ENCODE measurements around the gene PPM1E. TPM values are rescaled to one million over a fixed set of nuclear protein-coding genes. Genes with fewer than 3 reads are reported as not detected.

Gene PPM1E
- total RNA-seq, 2 experiments from 2014 or later: not detected

DNA sequence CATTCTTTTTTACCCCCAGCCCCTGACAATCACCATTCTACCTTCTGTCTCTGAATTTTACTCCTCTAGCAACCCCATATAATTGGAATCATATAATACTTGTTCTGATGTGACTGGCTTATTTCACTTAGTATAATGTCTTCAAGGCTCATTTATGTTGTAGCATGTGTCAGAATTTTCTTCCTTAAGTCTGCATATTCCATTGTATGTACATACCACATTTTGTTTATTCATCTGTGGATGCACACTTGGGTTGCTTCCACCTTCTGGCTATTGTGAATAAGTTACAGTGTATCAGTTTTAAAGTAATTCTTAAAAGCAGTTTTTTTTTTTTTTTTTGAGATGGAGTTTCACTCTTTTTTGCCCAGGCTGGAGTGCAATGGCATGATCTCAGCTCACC, 24.7 kb upstream of the PPM1E start:
- Mint-ChIP-seq H3K4me1 (ENCODE audit: low read depth) (no peaks in the 10 kb centered on the region), H3K36me3 (ENCODE audit: low read depth) (peaks cover 31% of the 10 kb centered on the region), H3K27me3 (no peaks in the 10 kb centered on the region), H3K27ac (no peak overlapping the region), H3K4me3 (no peak overlapping the region), H3K9me3 (no peaks in the 10 kb centered on the region)
- TF ChIP-seq, protein P1, sequence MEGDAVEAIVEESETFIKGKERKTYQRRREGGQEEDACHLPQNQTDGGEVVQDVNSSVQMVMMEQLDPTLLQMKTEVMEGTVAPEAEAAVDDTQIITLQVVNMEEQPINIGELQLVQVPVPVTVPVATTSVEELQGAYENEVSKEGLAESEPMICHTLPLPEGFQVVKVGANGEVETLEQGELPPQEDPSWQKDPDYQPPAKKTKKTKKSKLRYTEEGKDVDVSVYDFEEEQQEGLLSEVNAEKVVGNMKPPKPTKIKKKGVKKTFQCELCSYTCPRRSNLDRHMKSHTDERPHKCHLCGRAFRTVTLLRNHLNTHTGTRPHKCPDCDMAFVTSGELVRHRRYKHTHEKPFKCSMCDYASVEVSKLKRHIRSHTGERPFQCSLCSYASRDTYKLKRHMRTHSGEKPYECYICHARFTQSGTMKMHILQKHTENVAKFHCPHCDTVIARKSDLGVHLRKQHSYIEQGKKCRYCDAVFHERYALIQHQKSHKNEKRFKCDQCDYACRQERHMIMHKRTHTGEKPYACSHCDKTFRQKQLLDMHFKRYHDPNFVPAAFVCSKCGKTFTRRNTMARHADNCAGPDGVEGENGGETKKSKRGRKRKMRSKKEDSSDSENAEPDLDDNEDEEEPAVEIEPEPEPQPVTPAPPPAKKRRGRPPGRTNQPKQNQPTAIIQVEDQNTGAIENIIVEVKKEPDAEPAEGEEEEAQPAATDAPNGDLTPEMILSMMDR (IDR thresholded peaks at IDR 0.05): no peak
- no peaks in the 10 kb centered on the region for H3K27me3 ChIP-seq (ENCODE audit: control insufficient read depth in 1 of 2, insufficient read depth in 2 of 2, low read length in 2 of 2)
- intact Hi-C loops (cut with DNase I, micrococcal nuclease): no loop called here
- H3K4me3 ChIP-seq (ENCODE audit: low read length): no peak overlapping the region
- CTCF ChIA-PET: no interaction called here
- POLR2A ChIA-PET: no interaction called here
- no peaks in the 10 kb centered on the region for H3K4me1 ChIP-seq (ENCODE audit: insufficient read depth, low read length)
- no peaks in the 10 kb centered on the region for H3K9me3 ChIP-seq (ENCODE audit: control insufficient read depth in 1 of 2, insufficient read depth in 1 of 2, low read length in 2 of 2)
- H3K36me3 ChIP-seq (ENCODE audit: insufficient read depth, low read length): no peaks in the 10 kb centered on the region
- DNase-seq: no peak
- no peak overlapping the region for H3K27ac ChIP-seq (ENCODE audit: low read depth in 1 of 2, low read length in 2 of 2)
- no peak for ATAC-seq (ENCODE audit: poor library complexity)

DNA sequence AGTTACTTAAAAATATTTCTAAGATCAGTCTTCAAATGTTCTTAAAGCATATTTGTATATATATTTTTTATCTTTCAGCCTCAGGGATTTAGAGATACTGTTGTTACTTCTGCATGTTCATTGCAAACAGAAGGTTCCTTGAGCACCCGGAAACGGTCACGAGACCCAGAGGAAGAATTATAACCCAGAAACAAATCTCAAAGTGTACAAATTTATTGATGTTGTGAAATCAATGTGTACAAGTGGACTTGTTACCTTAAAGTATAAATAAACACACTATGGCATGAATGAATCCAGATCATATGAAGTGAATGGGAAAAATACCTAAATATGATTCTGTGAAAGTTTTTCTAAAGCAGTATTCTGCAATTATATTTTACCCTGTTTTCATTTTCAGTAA, 21.6 kb upstream of the PPM1E start:
- H3K27ac Mint-ChIP-seq: no peak overlapping the region
- no peak overlapping the region for H3K4me3 ChIP-seq (ENCODE audit: low read length)
- H3K27me3 Mint-ChIP-seq: no peaks in the 10 kb centered on the region
- H3K36me3 ChIP-seq (ENCODE audit: insufficient read depth, low read length): no peaks in the 10 kb centered on the region
- TF ChIP-seq, protein P1 (IDR thresholded peaks at IDR 0.05): no peak
- ATAC-seq (ENCODE audit: poor library complexity) (no peak), DNase-seq (no peak)
- CTCF ChIA-PET: no interaction called here
- no peaks in the 10 kb centered on the region for H3K27me3 ChIP-seq (ENCODE audit: control insufficient read depth in 1 of 2, insufficient read depth in 2 of 2, low read length in 2 of 2)
- no peaks in the 10 kb centered on the region for H3K4me1 ChIP-seq (ENCODE audit: insufficient read depth, low read length)
- no peaks in the 10 kb centered on the region for H3K9me3 Mint-ChIP-seq
- H3K27ac ChIP-seq (ENCODE audit: low read depth in 1 of 2, low read length in 2 of 2): no peak overlapping the region
- H3K9me3 ChIP-seq (ENCODE audit: control insufficient read depth in 1 of 2, insufficient read depth in 1 of 2, low read length in 2 of 2): no peaks in the 10 kb centered on the region
- H3K4me1 Mint-ChIP-seq (ENCODE audit: low read depth): no peaks in the 10 kb centered on the region
- intact Hi-C loops (cut with DNase I, micrococcal nuclease): no loop called here
- H3K4me3 Mint-ChIP-seq: no peak overlapping the region
- H3K36me3 Mint-ChIP-seq (ENCODE audit: low read depth): peaks cover 20% of the 10 kb centered on the region
- POLR2A ChIA-PET: no interaction called here

DNA sequence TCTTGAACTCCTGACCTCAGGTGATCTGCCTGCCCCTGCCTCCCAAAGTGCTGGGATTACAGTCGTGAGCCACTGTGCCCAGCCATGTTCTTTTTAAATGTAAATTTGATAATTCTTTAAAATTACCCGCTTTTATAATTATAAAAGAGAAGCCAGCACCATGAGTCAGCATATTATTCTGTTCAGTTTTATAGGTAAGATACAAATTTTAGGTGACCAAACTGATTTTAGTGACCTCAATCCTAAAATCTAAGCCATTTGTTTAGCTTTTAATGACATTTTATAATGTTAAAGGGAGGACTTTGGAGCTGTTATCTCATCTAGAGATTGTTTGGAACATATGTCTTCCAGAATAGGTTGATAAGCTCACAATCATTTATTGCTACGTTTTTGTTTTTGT, 20.8 kb upstream of the PPM1E start:
- Histone ChIP-seq H3K4me1 (ENCODE audit: insufficient read depth, low read length) (no peaks in the 10 kb centered on the region), H3K36me3 (ENCODE audit: insufficient read depth, low read length) (no peaks in the 10 kb centered on the region), H3K4me3 (ENCODE audit: low read length) (no peak overlapping the region), H3K27ac (ENCODE audit: low read depth in 1 of 2, low read length in 2 of 2) (no peak overlapping the region), H3K9me3 (ENCODE audit: control insufficient read depth in 1 of 2, insufficient read depth in 1 of 2, low read length in 2 of 2) (no peaks in the 10 kb centered on the region), H3K27me3 (ENCODE audit: control insufficient read depth in 1 of 2, insufficient read depth in 2 of 2, low read length in 2 of 2) (no peaks in the 10 kb centered on the region)
- H3K4me3 Mint-ChIP-seq: no peak overlapping the region
- DNase-seq (no peak), ATAC-seq (ENCODE audit: poor library complexity) (no peak)
- H3K36me3 Mint-ChIP-seq (ENCODE audit: low read depth): peaks cover 20% of the 10 kb centered on the region
- TF ChIP-seq, protein P1 (IDR thresholded peaks at IDR 0.05): no peak
- no peaks in the 10 kb centered on the region for H3K27me3 Mint-ChIP-seq
- intact Hi-C loops (cut with DNase I, micrococcal nuclease): no loop called here
- ChIA-PET CTCF (interaction anchor here (0.7 kb wide), 1 partner anchor 759 kb away, joined by 3 read pairs; no protein-coding TSS in a partner anchor), POLR2A (no interaction called here)
- no peaks in the 10 kb centered on the region for H3K9me3 Mint-ChIP-seq
- no peaks in the 10 kb centered on the region for H3K4me1 Mint-ChIP-seq (ENCODE audit: low read depth)
- peak overlapping the region; percentile 39 for H3K27ac Mint-ChIP-seq

All from CD4-positive, alpha-beta T cell (primary cell).